Thoracic aorta (tissue), 2 donors: Measurements from ENCODE around the gene SLC14A1. TPM values are rescaled to one million over a fixed set of nuclear protein-coding genes. Genes with fewer than 3 reads are reported as not detected.
A peak's percentile ranks its signal among the peaks of the same experiment; 100 is the strongest.

ENCODE experiments used
- ATAC-seq: fragments of 150-250 bp; one replicate; pipeline ENCODE4 v1.8.0; 2017; ENCODE audit warnings: low read depth; ENCODE audit not compliant: insufficient number of reproducible peaks, low FRiP score
- DNase-seq: peaks from one replicate; pipeline ENCODE4 v3.0.0-alpha.2; 2020; ENCODE audit warnings: low spot score
- H3K27ac ChIP-seq, 2 donors: fragments of 200-600 bp; sonication (generic); 1 replicate in 1 of 2; 2 replicates in 1 of 2; pipeline ENCODE4 v1.5.1; 2016; ENCODE audit warnings: mild to moderate bottlenecking in 2 of 2, moderate library complexity in 2 of 2
- H3K27me3 ChIP-seq: fragments of 200-600 bp; sonication (generic); replicated peaks from 2 replicates; pipeline ENCODE4 v1.6.0; 2016; ENCODE audit warnings: mild to moderate bottlenecking; ENCODE audit not compliant: insufficient read depth
- H3K36me3 ChIP-seq: fragments of 200-600 bp; sonication (generic); one replicate; pipeline ENCODE4 v1.5.1; 2016
- H3K4me1 ChIP-seq, 2 donors: fragments of 200-600 bp; sonication (generic); 1 replicate in 1 of 2; 2 replicates in 1 of 2; pipeline versions ENCODE4 v1.5.1 to v1.6.0; 2016; ENCODE audit warnings: low read depth in 2 of 2, mild to moderate bottlenecking in 1 of 2; ENCODE audit not compliant: control insufficient read depth in 1 of 2
- H3K4me3 ChIP-seq: fragments of 200-600 bp; sonication (generic); 2 replicates; pipeline ENCODE4 v1.5.1; 2016; ENCODE audit warnings: mild to moderate bottlenecking
- H3K9me3 ChIP-seq: fragments of 200-600 bp; sonication (generic); 2 replicates; pipeline ENCODE4 v1.5.1; 2016
- CTCF ChIP-seq: fragments of 200-600 bp; sonication (generic); IDR thresholded peaks from one replicate; pipeline ENCODE4 v1.5.1; 2019; ENCODE audit warnings: antibody characterized with exemption
- total RNA-seq, 2 donors: library from RNA; depleted of rRNA; stranded (reverse); fragments of >200 nt; gene quantifications; one replicate each; pipeline versions ENCODE4 v1.1.0 to v1.2.3, GENCODE V29; 2016

The SLC14A1 gene
- total RNA-seq, 2 donors from 2014 or later = 76.3 to 86.2 TPM

GRCh38 chr18:45722899-45723298 is 1.1 kb upstream of the SLC14A1 start:
- DNase-seq (no peak), ATAC-seq (no peak)
- H3K4me1 ChIP-seq = peaks cover 0 to 38% of the 10 kb centered on the region in 2 donors
- peak; percentile 55 for TF ChIP-seq CTCF
- no peak overlapping the region for H3K27ac ChIP-seq
- H3K9me3 ChIP-seq = no peaks in the 10 kb centered on the region
- H3K27me3 ChIP-seq = no peaks in the 10 kb centered on the region
- H3K4me3 ChIP-seq = no peak overlapping the region
- no peaks in the 10 kb centered on the region for H3K36me3 ChIP-seq

- peak overlapping the region in 1 of 2 donors; percentile 61 for H3K27ac ChIP-seq
- peak overlapping the region; percentile 46 for H3K4me3 ChIP-seq
- ATAC-seq = peak; percentile 49
- no peaks in the 10 kb centered on the region for H3K36me3 ChIP-seq
- H3K9me3 ChIP-seq = no peaks in the 10 kb centered on the region
- H3K4me1 ChIP-seq = peaks cover 0 to 38% of the 10 kb centered on the region in 2 donors
- no peaks in the 10 kb centered on the region for H3K27me3 ChIP-seq
- no peak for TF ChIP-seq CTCF
- DNase-seq = no peak
These were observed 620 bp downstream of the SLC14A1 start for GRCh38 chr18:45724601-45725000.

DNA sequence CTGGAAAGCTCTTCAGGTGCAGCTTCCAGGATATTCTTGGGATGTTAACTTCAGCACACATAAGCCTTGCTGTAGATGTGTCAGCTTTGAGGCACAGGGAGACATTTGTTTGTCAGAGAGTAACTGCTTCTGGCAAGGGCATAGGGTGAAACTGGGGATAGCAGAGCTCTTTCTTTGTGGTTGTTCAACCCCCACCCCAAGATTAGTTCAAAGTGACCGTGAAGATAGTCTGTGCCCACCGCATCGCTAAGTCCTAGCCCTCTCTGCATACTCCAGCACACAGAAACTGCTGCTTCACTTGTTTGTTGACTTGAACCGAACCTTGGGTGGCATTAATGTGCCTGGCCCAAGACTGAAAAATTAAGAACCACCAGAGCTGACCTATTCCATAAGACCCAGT is 1.4 kb downstream of the SLC14A1 start:
- no peaks in the 10 kb centered on the region for H3K36me3 ChIP-seq
- peak overlapping the region in 1 of 2 donors; percentile 61 for H3K27ac ChIP-seq
- H3K9me3 ChIP-seq = no peaks in the 10 kb centered on the region
- no peaks in the 10 kb centered on the region for H3K27me3 ChIP-seq
- TF ChIP-seq CTCF = no peak
- DNase-seq (no peak), ATAC-seq (no peak)
- peaks cover 0 to 38% of the 10 kb centered on the region in 2 donors for H3K4me1 ChIP-seq
- peak overlapping the region; percentile 46 for H3K4me3 ChIP-seq

DNA sequence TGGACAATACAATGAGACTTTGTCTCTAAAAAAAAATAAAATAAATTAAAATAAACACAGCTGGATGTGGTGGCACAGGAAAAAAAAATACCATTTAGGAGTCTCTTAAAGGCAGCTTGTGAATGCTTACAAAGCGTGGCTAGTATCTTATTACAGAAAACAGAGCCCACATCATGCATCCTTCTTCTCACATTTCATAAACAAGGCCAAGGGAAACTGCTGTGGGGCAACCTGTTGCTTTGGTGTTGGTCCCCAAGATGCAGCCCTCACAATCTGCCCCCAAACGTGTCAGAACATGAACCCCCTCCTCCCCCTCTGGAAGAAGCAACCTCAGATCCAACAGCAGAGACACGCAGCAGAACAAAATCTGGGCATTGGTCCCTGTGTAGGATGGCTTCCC is 2.6 kb downstream of the SLC14A1 start:
- peaks cover 0 to 38% of the 10 kb centered on the region in 2 donors for H3K4me1 ChIP-seq
- H3K36me3 ChIP-seq = no peaks in the 10 kb centered on the region
- ATAC-seq (no peak), DNase-seq (no peak)
- no peak overlapping the region for H3K4me3 ChIP-seq
- H3K27ac ChIP-seq = peak overlapping the region in 1 of 2 donors; percentile 61
- TF ChIP-seq CTCF = no peak
- no peaks in the 10 kb centered on the region for H3K9me3 ChIP-seq
- H3K27me3 ChIP-seq = no peaks in the 10 kb centered on the region

DNA sequence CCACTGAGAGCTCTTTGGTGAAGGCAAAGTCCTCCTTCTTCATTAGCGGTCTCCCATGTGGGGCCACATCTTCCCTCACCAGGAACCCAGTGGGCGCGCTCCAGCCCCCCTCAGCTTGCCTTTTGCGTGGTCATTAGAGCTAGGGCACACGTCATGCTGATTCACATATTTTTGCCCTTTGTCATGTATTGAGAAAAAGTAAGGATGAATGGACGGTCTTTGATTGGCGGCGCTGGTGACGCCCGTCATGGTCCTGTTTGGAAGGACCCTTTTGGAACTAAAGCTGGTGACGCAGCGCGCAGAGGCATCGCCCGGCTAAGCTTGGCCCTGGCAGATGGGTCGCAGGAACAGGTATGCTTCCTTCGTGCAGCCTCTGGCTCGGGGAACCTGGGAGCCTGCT is 3.1 kb downstream of the SLC14A1 start:
- DNase-seq (no peak), ATAC-seq (no peak)
- H3K9me3 ChIP-seq = no peaks in the 10 kb centered on the region
- no peak overlapping the region for H3K4me3 ChIP-seq
- no peaks in the 10 kb centered on the region for H3K27me3 ChIP-seq
- peaks cover 0 to 38% of the 10 kb centered on the region in 2 donors for H3K4me1 ChIP-seq
- no peak overlapping the region for H3K27ac ChIP-seq
- TF ChIP-seq CTCF = no peak
- no peaks in the 10 kb centered on the region for H3K36me3 ChIP-seq
